Measurements from ENCODE around the gene PARP16.

Gene PARP16

GRCh38 chr15:65217526-65218482 lies 68.9 kb downstream of the PARP16 start:
- TF ChIP-seq ZNF274 (IDR thresholded peaks at IDR 0.05; ENCODE audit: low read depth, low read length) = no peak
- no peak overlapping the region for H3K4me3 ChIP-seq (ENCODE audit: low read length)

- H3K4me3 ChIP-seq (ENCODE audit: low read length) = no peak overlapping the region
- no peak for TF ChIP-seq ZNF274 (IDR thresholded peaks at IDR 0.05; ENCODE audit: low read depth, low read length)
Measured at GRCh38 chr15:65215496-65215895, 71.2 kb downstream of the PARP16 start.

GRCh38 chr15:65214010-65214409 lies 72.7 kb downstream of the PARP16 start:
- no peak for TF ChIP-seq ZNF274 (IDR thresholded peaks at IDR 0.05; ENCODE audit: low read depth, low read length)
- H3K4me3 ChIP-seq (ENCODE audit: low read length) = no peak overlapping the region

GRCh38 chr15:65213241-65213640 lies 73.4 kb downstream of the PARP16 start:
- H3K4me3 ChIP-seq (ENCODE audit: low read length) = no peak overlapping the region
- TF ChIP-seq ZNF274 (IDR thresholded peaks at IDR 0.05; ENCODE audit: low read depth, low read length) = no peak

GRCh38 chr15:65212097-65212496 lies 74.6 kb downstream of the PARP16 start:
- no peak overlapping the region for H3K4me3 ChIP-seq (ENCODE audit: low read length)
- TF ChIP-seq ZNF274 (IDR thresholded peaks at IDR 0.05; ENCODE audit: low read depth, low read length) = no peak

GRCh38 chr15:65211482-65211982 lies 75.2 kb downstream of the PARP16 start:
- H3K4me3 ChIP-seq (ENCODE audit: low read length) = no peak overlapping the region
- no peak for TF ChIP-seq ZNF274 (IDR thresholded peaks at IDR 0.05; ENCODE audit: low read depth, low read length)

- no peak within 1 kb of the TSS for H3K4me3 ChIP-seq (ENCODE audit: low read length)
- TF ChIP-seq ZNF274 (IDR thresholded peaks at IDR 0.05; ENCODE audit: low read depth, low read length) = no peak
Measured at GRCh38 chr15:65210770-65211481, 75.8 kb downstream of the PARP16 start, which contains the start of gene CILP. CILP (minus strand) TSS chr15:65211473; CDS start chr15:65209755, 1,718 bp downstream.

GRCh38 chr15:65209701-65210643 lies 76.7 kb downstream of the PARP16 start:
- H3K4me3 ChIP-seq (ENCODE audit: low read length) = no peak overlapping the region
- TF ChIP-seq ZNF274 (IDR thresholded peaks at IDR 0.05; ENCODE audit: low read depth, low read length) = no peak

GRCh38 chr15:65208647-65209046 lies 78.0 kb downstream of the PARP16 start:
- no peak for TF ChIP-seq ZNF274 (IDR thresholded peaks at IDR 0.05; ENCODE audit: low read depth, low read length)
- no peak overlapping the region for H3K4me3 ChIP-seq (ENCODE audit: low read length)
